Left kidney (tissue), 2 donors: ENCODE data around the gene EDNRA. TPM values are rescaled to one million over a fixed set of nuclear protein-coding genes. Genes with fewer than 3 reads are reported as not detected.

Experiments
- DNase-seq: peaks from one replicate; pipeline ENCODE4 v3.0.0-alpha.2; 2013
- polyA plus RNA-seq: library from polyadenylated mRNA; unstranded; fragments of 120-200 nt; gene quantifications from one replicate; pipeline ENCODE4 v1.2.1, GENCODE V29; 2013; ENCODE audit not compliant: insufficient read length

EDNRA gene
- polyA plus RNA-seq, 1 donor = 88.5 TPM

DNA sequence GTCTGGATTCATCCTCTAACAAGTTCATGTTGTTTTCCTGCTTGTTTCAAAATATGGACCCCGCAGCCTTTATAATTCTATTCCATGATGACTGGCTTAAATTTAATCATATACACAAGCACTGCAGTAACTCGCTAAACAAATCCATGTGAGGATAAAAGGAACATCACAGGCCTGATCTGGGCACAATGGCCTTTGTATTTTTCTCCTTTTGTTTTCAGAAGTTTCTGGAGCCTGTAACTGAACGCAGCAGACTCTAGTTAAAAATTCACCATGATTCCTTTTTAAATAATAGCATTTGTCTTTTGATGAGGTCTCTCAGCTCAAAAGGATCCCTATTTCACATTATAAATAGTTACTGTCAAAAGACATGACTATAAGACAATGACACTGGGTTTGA lies 106.1 kb downstream of the EDNRA start:
- DNase-seq = no peak

DNA sequence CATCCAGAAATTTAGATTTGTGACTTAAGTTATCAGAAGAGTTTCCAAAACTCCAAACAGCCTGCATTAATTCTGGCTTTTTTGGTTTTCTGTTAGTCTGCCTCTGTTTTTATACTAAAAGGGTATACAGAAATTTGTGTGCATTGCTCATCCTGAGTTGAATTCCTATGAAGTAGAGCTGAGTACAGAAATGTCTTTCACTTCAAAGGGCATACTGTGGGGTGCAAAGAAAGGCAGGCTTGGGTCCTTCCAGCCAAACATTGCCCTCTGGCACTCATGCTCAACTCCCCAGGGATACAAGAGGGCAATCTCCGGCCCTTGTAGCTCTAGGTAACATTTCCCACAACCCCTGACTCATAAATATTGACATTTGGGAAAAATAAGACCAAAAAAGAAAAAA lies 108.7 kb downstream of the EDNRA start:
- DNase-seq = no peak

- DNase-seq = peak; percentile 85
Observed at GRCh38 chr4:147590249-147590920, 109.5 kb downstream of the EDNRA start.

- no peak for DNase-seq
Observed at GRCh38 chr4:147591106-147591505, 110.2 kb downstream of the EDNRA start.

DNA sequence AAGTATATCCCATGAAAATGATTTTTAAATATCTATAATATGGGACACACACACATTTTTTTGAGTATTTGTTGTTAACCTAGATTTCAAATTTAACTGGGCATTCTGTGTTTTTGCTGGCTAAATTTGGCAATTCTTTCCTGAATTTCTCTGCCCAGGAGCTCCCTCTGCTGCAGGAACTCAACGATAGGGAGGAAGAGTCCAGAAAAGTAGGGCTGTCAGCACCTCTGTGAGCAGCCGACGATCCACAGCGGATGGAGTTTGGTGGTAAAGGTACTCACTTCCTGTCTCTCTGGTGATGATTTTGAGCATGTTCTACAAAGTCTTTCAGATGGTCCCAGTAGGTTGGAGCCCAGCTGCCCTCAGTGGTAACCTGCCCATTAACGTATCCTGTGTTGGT lies 113.2 kb downstream of the EDNRA start:
- no peak for DNase-seq

Other genes starting within 250 kb of the EDNRA start
- 59.2 TPM for gene TMEM184C, start 136.3 kb downstream of the EDNRA start, polyA plus RNA-seq
- gene PRMT9, start 203.1 kb downstream of the EDNRA start, polyA plus RNA-seq = 31.2 TPM